ENCODE data around the gene UBE3C. TPM values are rescaled to one million over a fixed set of nuclear protein-coding genes. Genes with fewer than 3 reads are reported as not detected.
A peak's percentile ranks its signal among the peaks of the same experiment; 100 is the strongest.
"Not testable (repeated sequence)": the region's sequence is repeated elsewhere in the genome, so short reads cannot be mapped to it uniquely, and the experiment has no call there.

UBE3C gene
- polyA plus RNA-seq, 1 donor = 51.9 TPM

- DNase-seq = no peak
Measured at GRCh38 chr7:157235357-157236333, 96.9 kb downstream of the UBE3C start.

GRCh38 chr7:157238087-157238486, 99.4 kb downstream of the UBE3C start:
- DNase-seq = no peak

DNA sequence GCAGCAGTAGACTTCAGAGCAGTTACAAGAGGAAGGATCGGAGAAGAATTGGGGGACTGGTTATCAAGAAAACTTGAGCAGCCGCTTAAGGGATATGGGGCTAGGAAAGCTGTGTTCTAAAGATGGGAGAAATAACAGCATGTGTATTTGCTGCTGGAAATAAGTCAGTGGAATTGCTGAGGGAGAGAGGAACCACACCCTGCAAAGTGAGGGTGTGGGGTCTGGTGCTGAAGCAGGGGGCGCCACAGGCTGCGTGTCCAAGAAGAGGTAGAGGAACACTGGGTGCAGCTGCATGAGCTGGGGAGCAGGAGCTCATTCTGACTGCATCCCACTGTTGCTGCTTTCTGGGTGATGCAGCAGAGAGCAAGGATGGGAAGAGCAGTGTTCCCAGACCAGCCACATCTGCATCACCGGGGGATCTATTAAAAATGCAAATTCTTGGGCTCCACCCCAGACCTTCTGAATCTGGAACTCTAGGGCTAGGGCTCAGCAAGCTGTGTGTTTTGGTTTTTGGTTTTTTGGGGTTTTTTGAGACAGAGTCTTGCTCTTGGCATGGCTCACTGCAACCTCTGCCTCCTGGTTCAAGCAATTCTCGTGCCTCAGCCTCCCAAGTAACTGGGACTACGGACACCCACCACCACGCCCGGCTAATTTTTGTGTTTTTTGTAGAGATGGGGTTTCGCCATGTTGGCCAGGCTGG, 101.0 kb downstream of the UBE3C start:
- no peak for DNase-seq

GRCh38 chr7:157241631-157242030, 102.9 kb downstream of the UBE3C start:
- DNase-seq = no peak

- DNase-seq = no peak
Measured at GRCh38 chr7:157244516-157245294, 106.0 kb downstream of the UBE3C start.

DNA sequence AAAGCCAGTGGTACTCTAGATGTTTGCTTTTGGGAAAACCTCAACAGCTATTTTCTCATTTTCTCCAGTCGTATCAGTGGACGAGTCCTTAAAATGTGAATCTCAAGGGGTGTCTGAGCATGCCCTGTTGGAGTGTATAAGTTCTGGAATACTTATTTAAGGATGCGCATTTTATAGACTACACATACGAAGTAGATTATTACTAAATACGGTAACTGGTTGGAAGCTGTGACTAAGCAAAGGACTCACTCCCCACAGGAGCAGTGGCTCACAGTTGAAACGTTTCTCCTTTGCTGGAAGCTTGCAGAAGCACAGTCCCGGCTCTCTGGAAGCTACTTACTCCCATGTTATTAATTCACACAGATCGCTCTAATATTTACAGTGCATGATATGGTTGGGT, 107.3 kb downstream of the UBE3C start:
- no peak for DNase-seq

- no peak for DNase-seq
Measured at GRCh38 chr7:157248659-157249058, 109.9 kb downstream of the UBE3C start.

DNA sequence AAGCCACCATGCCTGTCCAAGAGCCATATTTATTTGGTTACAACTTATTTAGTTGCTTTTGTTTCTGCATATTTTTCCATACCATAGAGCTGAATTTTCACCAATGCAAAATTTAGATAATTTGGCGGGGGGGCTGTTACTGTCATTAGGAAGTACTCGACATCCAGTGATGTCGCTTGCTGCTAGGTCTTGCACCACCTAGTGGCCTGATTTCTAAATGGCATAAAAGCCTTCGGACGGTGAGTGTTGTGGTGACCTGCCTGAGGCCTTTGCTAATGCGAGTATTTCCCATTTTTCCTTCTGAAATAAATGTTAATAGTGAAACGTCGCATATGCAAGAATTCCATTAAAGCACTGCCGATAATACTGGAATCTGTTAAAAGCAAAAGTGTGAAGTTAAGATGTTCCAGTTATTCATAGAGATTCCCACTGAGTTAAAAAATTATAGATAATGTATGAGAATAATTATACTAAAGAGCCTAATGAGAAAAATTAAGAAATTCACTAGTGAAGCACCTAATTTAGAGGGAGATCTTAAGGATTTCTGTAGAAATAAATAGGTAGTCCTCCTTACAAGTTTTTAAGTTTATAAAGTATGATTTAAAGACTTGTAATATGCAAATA, 112.0 kb downstream of the UBE3C start:
- peak; percentile 33 for DNase-seq

DNA sequence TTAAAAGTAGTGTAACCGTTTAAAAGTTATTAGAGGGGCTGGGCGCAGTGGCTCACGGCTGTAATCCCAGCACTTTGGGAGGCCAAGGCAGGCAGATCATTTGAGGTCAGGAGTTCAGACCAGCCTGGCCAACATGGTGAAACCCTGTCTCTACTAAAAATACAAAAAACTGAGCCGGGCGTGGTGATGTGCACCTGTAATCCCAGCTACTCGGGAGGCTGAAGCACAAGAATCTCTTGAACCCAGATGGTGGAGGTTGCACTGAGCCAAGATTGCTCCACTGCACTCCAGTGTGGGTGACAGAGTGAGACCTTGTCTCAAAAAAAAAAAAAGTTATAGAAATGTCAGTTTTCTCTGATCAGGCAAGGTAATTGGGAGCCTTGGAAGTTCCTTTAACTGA, 113.1 kb downstream of the UBE3C start:
- not testable (repeated sequence) for DNase-seq

DNA sequence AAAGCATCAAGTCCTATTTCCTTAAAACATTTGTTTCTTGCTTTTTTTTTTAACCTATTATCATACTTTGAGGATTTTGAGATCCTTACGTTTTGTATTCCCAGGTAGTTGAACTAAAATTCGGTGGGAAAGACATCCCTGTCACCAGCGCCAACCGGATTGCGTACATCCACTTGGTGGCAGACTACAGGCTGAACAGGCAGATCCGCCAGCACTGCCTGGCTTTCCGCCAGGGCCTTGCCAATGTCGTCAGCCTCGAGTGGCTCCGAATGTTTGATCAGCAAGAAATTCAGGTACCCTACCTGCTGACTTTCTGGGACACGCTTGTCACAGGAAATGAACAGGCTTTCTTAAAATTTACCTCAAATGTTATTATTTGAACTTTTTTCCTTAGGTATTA, 115.1 kb downstream of the UBE3C start:
- DNase-seq = no peak

DNA sequence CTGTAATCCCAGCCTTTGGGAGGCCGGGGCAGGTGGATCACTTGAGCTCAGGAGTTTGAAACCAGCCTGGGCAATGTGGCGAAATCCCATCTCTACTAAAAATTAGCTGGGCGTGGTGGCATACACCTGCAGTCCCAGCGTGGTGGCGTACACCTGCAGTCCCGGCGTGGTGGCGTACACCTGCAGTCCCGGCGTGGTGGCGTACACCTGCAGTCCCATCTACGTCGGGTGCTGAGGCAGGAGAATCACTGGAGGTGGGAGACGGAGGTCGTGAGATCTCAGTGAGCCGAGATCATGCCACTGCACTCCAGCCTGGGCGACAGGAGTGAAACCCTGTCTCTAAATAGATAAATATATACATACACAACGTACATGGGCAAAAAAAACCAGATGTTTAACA, 116.1 kb downstream of the UBE3C start:
- not testable (repeated sequence) for DNase-seq

GRCh38 chr7:157255201-157255606, 116.5 kb downstream of the UBE3C start:
- DNase-seq = no peak

- DNase-seq = no peak
Measured at GRCh38 chr7:157263156-157263555, 124.4 kb downstream of the UBE3C start.

- DNase-seq = no peak
Measured at GRCh38 chr7:157265051-157265450, 126.3 kb downstream of the UBE3C start.

GRCh38 chr7:157266272-157266671, 127.5 kb downstream of the UBE3C start:
- DNase-seq = no peak

DNA sequence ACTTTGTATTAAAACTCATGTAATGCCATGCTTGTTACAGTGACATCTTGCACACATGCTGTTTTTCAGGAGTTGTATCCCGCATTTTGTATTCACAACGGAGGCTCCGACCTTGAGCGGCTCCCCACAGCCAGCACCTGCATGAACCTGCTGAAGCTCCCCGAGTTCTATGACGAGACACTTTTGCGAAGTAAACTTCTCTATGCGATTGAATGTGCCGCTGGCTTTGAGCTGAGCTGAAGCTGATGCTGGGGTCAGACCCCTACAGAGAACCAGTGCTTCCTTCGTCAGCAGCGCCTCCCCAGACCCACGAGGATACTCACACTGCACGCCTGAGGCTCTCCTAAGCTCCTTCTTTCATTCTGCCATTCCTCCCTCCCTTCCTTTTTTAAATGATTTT, 128.8 kb downstream of the UBE3C start:
- no peak for DNase-seq

DNA sequence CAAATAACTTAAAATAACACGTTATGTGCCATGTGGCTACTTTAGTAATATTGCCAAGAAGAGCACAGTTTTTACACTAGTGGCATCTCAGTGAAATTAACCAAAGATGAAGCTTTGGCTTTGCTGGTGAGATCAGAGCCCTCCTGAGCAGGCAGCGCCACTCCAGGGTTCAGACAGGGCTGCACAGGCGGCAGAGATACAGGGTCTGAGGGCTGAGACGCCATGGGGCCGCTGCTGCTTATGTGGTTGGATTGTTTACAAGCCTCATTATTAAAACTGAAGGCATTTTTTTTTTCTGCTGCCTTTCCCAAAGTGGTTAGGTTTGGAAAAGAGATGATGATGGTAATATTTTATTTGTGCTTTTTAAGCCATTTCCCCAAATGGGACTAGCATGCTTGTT, 129.2 kb downstream of the UBE3C start:
- no peak for DNase-seq

GRCh38 chr7:157268540-157268939, 129.8 kb downstream of the UBE3C start:
- no peak for DNase-seq

GRCh38 chr7:157269341-157270059, 130.8 kb downstream of the UBE3C start:
- DNase-seq = no peak

DNA sequence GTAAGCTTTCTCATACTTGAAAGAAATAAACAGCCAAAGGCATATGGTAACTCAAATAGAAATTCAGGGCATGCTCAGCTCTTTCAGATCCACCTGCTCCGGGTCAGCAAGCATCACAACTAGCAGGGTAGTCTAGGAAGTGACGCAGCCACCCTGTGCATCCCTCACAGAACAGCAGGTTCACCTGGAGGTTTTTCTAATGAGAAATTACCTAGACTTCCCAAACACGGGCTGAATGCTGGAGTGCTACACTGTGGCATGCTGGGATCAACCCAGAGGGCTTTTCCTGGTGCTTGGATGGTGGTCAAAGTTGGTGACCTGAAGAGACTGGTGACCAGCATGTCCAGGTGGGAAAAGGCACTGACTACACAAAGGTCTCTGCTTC, 131.3 kb downstream of the UBE3C start:
- DNase-seq = no peak

DNA sequence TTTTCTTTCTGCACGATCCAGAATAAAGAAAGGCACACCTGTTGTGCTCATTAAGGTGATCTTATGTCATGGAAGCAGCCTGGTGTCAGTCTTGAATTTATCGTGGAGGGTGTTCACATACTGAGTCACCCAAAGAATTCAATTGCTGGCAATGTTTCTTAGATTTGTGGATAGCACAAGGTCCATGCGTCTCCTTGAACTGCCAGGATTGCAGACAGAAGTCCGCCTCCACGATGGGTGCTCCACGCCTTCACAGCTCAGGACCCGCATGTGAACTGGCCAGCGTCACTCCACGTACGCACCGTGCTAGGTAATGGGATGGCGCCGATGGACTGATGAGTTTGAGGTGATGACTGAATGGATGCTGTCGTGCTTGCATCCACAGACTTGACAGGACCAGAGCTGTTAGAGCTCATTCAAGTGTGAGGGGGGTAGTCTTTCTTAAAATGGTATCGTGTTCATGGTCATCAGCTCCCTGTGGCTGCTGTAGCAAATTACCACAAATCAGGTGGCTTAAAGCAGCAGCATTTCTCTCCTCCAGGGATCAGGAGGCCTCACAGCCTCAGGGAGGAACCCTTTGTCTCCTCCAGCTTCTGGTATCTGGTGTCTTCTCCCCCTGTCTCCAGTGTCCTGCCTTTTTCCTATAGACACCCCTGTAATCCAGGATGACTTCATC, 132.7 kb downstream of the UBE3C start:
- no peak for DNase-seq

All from left kidney (tissue), 2 donors.